Ramos (cell line): ENCODE results near the gene PDE3A.

ENCODE experiments used
- in situ Hi-C: fragments of 300-500 bp; cut with MboI; formaldehyde crosslinking; loops from one replicate; pipeline ENCODE4 v1.14.3; 2022; ENCODE audit warnings: low sequenced_read_pairs; ENCODE audit not compliant: unreplicated experiment

The PDE3A gene

DNA sequence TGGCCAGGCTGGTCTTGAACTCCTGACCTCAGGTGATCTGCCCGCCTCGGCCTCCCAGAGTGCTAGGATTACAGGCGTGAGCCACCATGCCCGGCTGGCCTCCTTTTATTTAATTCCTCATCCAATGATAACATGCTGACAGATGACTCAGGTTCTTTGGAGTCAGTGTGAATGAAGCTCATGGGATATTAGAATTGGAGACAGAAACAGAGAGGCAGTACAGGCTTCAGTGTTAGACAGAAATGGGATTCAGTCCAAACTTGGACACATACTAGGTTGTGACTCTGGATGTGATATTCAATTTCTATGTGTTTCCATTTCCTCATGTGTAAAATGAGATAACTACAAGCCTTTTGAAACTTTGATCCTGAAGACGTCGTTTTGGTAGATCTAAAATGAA lies 47.3 kb downstream of the PDE3A start:
- in situ Hi-C loops: no loop called here

DNA sequence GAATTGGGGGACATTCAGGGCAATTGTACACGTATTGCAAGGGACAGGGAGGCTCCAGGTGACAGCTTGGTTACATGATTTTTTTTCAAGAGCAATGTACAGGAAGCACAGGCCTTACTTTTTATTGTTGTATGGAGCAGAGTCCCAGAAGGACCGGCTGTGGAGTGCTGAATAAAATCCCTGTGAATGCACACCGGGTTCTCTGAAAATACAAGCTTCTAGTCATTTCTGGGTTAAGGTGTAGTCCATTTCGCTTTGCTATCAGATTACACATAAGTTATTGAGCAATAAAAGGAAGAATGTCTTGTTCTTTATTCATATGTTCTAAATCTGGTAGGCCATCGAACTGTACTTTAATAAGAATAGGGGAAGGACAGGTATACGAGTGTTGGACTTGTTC lies 52.2 kb downstream of the PDE3A start:
- in situ Hi-C loops: no loop called here

DNA sequence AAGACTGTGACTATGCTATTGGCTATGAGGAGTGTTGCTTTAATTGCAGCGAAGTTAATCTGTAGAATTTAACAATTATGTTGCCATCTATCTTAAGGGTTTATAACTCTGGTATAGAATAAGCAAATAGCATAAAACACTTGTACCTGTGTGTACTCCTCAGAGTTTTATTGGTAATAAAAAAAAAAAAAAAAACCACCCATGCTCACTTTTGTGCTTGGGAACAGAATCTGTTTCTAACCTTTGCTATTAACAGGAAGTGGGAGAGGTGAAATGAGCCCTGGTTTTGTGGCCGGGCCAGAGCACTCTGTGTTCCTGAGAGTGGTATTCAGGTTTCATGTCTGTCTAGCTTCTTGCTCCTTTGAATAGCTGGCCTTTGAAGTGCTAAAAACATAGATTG lies 53.1 kb downstream of the PDE3A start:
- in situ Hi-C loops: no loop called here

DNA sequence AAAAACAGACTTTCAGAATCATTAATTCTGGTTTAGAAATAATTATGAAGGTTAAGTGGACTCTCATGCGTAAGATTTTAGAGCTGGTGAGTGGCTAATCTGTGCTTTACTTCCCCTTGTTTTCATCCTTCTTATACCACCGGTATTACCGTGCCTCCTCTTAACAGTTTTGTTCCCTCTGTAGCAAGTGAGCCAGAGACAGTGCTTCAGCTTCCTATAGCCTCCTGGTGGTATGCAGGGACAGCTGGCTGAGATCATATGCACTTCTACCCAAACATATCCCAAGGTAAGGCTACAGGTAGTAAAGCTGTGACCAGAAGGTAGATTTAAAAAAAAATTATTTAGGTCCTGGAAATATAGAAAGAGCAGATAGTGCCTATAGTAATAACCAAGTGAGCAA lies 55.2 kb downstream of the PDE3A start:
- in situ Hi-C loops: no loop called here

DNA sequence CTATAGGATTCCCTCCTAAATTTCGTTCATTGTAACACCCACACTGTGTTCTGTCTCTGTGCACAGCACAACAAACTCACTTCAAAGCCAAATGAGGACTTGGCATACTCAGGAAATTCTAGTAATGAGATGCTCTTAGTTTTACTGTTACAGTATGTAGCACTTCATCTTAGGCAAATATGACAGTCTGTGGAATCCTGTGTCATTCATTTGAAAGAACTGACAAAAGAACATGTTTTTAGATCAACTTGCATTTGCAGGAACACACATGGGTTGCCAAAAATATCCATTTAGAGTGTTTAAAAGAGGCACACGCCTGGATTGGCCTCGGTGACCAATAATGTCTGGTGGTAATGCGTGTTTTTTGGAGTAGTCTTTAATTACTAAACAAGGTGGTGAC lies 56.5 kb downstream of the PDE3A start:
- in situ Hi-C loops: no loop called here

DNA sequence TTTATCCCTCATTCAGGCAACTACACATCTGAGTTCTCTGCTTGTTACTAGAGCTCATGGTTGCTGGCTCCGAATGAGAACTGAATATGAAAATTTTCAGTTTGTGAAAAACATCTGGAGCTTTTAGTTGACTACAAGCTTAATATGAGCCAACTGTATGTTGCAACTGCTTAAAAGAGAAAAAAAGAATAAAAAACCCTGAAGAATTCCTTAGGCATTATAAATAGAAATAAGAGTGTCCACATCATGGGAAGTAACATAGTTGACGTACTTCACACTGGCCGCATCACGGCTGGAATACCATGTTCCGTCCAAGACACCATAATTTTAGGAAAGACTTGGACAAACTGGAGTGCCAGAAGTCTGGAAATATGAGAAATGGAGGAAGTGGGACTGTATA lies 57.9 kb downstream of the PDE3A start:
- in situ Hi-C loops: no loop called here

DNA sequence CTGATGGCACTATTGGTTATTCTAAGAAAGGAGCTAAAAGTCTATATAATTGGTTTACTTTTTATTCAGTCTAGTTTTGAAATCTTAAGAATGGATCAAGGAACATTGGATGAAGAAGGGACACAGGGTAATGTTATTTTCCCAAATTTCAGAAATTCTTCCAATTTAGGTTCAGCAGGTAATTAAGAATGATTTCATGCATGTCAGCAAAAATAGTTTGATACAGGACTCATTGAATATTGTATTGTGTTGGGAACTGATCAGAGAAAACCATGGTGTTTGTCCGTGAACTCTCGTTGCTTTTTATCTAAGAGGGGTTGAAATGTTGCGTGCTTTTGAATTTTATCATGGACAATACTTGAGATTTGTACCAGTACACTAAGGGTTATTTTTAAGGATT lies 58.6 kb downstream of the PDE3A start:
- in situ Hi-C loops: no loop called here

DNA sequence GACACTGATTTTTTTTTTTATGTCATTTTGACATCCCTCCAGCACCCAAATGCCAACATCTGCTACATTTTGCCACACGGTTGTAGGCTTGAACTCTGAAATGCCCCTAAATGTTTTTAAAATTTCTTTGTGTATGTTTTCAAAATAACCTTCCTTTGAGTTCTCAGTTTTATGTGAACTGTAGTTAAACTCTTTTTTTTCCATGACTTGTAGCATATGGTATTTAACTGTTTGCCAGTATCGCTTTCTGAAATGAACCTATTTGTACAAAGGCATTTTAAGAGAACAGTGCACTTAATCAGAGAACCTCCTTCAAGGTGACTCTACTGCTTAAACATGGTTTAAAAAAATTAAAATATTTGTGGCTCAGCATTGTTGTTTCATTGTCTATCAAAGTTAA lies 61.5 kb downstream of the PDE3A start:
- in situ Hi-C loops: no loop called here

DNA sequence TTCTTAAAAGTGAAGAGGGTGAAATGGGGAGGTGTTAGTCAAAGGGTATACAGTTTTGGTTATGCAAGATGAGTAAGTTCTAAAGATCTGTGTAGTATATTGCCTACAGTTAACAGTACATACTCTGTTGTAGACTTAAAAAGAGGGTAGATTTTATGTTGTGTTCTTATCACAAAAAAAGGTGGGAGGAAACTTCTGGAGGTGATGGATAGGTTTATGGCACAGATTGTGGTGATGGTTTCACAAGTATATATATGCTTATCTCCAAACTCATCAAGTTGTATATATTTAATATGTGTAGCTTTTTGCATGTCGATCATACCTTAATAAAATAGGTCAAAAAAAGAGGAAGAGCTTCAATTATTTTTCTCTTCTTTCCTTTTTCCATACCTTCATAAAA lies 64.0 kb downstream of the PDE3A start:
- in situ Hi-C loops: no loop called here

DNA sequence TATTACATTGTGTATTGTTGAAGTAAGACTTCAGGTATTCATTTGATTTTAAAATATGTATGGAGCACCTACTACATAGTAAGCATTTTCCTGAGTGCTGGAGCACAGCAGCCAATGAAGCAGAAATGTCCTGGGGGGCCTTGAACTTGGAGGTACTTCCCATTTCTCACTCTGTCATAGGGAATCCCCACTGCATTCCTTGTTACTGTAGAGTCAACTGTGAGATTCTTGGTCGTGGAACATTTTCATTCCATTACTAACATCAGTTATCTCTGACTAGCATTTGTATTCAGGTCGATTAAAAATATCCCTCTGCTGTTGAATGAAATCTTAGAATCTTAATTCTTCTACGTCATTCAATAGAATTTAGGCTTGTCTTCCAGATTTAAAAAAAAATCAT lies 66.7 kb downstream of the PDE3A start:
- in situ Hi-C loops: no loop called here

DNA sequence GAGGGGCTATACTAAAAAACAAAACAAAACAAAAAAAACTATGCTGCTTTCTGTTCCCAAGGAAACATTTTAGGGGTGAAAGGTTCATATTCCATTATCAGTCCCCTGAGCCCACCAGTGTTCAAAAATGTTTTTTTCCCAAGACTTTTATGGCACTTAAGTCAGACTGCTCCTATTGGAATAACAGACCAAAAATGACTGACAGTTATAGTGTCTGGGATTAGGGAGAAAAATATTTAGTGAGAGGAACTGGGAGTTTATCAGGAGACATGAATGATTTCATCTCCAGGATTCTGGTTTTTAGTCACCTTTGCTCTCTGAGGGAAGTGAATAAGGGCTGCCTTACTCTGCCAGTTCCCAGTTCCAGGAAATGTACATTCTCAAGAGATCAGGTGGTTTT lies 68.0 kb downstream of the PDE3A start:
- in situ Hi-C loops: no loop called here

DNA sequence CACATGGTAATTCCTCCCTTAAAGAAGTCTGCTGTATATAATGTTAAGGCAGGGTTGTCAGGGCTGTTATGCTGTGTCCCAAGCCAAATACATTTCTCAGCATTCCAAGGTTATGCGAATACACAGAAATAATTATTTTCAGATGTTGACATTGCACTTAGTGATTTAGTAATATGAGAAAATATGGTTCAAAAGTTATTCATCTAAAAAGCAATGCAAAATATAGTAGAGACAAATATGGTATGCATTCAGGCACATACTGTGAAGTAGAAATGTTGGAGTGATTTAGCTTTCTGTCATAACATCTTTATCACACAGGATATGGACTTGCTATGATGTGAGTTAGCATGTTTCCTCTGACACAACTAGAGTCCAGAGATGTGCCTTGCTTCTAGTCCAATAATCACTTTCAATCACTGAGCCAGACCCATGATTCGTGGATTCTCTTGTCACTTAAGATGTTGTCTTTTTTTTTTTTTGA lies 70.0 kb downstream of the PDE3A start:
- in situ Hi-C loops: no loop called here

DNA sequence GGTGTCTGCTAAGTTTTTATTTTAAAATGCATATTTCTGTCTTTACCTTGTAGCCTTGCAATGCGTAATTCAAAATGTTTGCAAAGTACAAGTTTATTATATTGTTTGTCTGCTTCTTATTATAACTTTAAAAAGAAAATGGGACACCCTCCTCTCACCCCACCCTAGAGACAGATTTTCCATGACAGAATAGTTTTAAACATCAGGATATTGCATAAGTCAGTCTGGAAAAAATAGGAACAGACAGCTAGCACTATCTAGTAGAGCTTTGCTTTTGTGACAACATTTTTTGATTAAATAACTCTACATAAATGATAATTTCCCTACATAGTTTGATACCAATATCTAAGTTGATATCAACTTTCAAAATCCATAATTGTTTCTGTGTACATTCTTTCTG lies 71.3 kb downstream of the PDE3A start:
- in situ Hi-C loops: no loop called here

DNA sequence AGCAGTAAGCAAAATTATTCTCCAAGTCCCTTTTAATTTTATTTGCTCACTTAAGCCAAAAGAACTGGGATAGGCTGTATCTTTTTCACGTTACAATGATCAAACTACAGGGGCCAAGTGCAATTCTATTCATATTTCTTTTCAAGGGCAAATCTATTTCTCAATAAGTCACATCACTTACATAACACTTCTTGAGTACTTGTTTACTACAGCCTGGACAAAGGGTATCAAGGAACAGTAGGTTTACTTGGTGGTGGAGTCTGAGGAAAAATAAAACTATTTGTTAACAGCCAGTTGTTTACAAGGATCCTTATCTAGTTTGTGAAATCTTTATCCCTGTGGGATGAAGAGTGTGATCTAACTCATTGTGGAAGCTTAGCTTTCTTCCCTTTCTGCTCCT lies 72.1 kb downstream of the PDE3A start:
- in situ Hi-C loops: no loop called here

DNA sequence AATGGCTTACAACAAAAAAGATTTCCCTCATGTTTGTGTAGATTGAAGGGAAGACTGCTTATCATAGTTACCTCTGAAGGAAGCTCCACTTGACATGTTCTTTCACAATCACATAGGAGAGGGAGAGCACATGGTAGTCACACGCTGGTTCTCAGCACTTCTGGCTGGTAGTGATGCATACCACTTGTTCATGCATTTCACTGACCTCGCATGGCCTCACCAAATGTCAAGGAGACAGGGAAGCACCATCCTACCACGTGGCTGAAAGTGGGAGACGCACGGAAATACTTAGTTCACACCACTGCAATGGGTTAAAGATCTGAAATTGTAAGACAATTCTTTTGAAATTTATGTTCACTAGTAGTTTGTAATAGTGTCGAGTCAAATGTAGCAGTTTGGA lies 74.0 kb downstream of the PDE3A start:
- in situ Hi-C loops: no loop called here

DNA sequence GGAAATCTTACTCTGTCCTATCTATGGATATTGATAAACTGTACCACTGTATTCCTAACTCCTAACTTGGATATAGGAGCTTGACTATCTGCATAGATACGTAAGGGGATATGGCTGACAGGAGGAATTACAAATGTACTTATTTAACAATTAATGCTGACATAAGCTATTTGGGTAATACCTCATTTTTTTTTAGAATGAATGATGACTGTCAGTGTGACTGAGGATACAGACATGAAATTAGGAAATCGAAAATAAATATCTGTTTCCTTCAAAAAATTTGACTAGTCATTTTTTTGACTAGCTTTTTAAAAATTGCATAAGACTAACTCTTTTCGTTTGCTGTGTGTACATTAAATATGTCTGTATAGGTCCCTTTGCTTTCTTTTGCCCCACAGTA lies 74.9 kb downstream of the PDE3A start:
- in situ Hi-C loops: no loop called here

DNA sequence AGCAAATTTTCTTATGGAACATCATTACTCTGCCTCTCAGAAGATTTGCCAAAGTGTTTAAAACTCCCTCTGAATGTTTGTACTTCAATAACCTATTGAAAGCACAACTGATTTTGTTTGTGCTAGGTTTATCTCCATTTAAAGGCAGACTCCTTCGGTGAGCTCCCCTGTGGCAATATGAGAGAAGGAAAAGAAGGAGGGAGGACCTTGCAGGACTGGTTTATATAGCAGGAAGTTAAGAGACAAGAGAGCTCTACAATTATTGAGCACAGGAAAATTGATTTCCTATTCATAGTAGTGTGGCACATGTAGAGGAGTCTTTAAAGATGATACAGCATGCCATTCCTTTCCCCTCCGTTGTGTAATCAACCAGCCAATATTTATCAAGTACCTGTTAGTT lies 75.5 kb downstream of the PDE3A start:
- in situ Hi-C loops: no loop called here

DNA sequence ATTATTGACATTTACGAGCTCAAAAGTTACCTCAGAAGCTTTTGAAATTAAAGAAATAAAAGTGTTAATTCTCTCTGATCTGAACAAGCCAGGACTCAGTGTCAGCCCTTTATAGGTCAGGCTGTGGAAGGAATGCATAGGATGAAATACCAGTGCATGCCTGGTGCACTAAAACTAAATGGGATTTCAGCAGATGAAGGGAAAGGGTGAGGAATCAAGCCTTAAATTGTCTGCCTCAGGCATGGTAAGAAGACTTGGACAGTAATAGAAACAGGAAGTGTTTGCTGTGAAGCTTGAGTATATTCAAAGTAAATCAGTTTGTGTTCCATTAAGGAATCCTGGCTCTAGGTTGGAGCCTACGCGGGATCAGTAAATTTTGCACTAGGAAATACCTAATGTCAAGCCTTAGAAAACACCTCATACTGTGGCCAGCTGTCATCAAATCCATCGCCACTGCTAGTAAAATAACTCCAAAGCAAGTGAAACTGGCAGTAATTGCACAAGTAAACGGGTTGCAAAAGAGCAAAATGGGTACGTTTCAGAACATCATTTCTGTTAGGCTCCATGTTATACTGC lies 76.3 kb downstream of the PDE3A start:
- in situ Hi-C loops: no loop called here

DNA sequence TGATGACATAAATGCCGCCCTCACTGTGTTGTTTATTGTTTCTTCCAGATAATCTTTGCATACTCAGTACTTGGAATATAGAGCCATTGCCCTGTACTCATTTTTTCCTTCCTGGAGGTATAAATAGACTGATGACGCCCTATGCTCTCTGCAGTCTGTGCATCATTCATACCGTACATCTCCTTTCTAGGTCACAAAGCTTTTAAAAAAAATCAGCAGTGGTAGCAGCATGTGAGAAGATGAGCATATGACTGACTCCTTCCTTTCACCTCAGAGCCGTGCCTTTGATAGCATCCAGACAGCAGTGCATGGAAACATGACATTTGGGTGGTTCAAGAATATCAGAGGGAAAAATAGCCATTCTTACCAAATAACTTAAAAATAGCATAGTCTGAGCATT lies 77.3 kb downstream of the PDE3A start:
- in situ Hi-C loops: no loop called here

DNA sequence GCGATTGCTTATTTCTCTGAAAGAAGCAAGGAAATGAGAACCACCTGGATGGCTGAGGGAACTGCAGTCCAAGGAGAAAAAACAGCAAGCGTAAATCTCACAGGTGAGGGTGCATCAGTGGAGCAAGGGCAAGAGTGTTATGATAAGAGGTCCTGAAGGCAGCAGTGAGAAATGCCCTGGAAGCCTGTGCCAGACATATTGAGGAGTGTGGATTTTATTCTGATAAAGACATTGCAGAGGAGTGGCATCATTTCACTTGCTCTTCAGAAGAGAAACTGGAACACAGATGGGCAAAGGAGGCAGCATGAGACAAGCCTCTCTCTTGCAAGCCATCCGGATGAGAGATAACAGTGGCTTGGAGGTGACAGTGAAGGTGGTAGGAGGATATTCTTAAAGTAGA lies 78.5 kb downstream of the PDE3A start:
- in situ Hi-C loops: no loop called here

DNA sequence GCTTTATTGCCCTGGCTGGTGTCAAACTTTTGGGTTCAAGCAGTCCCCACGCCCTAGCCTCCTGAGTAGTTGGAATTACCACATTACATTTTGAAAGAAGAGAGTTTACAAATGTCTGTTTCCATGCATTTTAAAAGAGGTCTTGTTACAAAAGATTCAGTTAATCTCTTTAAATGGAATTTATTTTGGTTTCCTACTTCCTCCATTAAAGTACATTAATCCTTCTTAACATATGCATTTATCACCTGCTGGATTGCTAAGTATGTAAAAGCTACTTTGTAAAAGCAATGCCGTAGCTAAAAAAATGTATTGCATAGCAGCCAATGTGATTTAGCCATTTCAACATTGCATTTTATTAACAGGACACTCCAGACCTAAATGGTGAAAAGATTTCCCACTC lies 80.4 kb downstream of the PDE3A start:
- in situ Hi-C loops: no loop called here

DNA sequence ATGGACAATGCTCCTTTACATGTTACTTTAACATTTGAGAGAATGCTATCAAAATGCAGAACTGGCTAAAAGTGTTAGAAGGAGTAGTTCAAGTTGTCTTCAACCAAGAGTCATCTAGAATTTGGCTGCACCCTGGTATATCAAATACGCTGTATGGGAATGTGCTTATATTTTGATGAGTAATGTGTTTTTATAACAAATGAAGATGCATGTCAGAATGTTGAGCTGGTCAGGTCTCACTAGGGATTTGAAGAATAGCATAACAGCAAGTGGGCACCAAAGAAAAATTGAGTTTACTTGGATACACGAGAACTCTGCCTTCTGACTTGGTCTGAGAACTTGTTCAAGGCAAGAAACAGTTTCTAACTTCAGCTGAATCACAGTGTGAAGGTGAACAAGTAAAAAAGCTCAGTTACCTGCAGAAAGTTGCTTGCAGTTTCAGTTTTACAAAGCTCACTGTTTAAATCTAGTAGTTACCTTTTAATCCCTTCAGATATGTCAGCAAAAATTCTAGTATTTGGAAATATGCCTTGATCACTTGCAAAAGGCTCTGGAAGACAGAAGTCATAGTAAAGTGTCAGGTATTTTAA lies 82.3 kb downstream of the PDE3A start:
- in situ Hi-C loops: no loop called here

DNA sequence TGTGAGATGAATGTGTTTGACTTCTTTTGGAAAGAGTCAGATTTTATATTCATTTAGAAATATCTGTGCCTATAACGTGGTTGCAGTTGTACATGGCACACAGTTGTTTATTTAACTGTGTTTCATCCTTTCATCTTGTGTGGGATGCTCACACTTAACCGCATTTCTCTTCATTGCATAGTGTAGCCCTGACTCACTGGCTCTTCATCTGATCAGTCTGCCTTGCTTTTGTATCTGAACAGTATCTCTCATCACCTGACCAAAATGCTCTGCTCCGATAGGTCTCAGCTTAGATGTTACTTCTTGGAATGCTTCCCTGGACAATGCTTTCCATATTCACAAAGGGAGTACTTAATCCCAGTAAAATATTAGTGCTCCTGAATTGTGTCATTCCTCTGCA lies 83.4 kb downstream of the PDE3A start:
- in situ Hi-C loops: no loop called here
